Heart right ventricle (tissue), 16 donors: ENCODE measurements around the gene ERI3. TPM values are rescaled to one million over a fixed set of nuclear protein-coding genes. Genes with fewer than 3 reads are reported as not detected.

ENCODE experiments used
- ATAC-seq, 8 donors: fragments of 200-7000 bp; cut with Tn5 transposase; one replicate each; pipeline ENCODE4 v1.9.1; 2020; ENCODE audit warnings: mild to moderate bottlenecking in 8 of 8, moderate library complexity in 8 of 8, moderate number of reproducible peaks in 1 of 8
- DNase-seq, 2 donors: peaks; one replicate each; pipeline ENCODE4 v3.0.0-alpha.2; 2020
- H3K27ac ChIP-seq, 10 donors: fragments of 200-600 bp; sonication (generic) in 2 of 10; one replicate each; pipeline versions ENCODE4 v1.5.0 to v1.8.0; 2020 to 2022; ENCODE audit warnings: mild to moderate bottlenecking in 3 of 10
- H3K27me3 ChIP-seq, 7 donors: fragments of 200-600 bp; one replicate each; pipeline ENCODE4 v1.8.0; 2021 to 2022; ENCODE audit warnings: mild to moderate bottlenecking in 2 of 7
- H3K36me3 ChIP-seq, 9 donors: fragments of 200-600 bp; sonication (generic) in 1 of 9; one replicate each; pipeline versions ENCODE4 v1.5.0 to v1.8.0; 2020 to 2022; ENCODE audit warnings: mild to moderate bottlenecking in 2 of 9
- H3K4me1 ChIP-seq, 9 donors: fragments of 200-600 bp; sonication (generic) in 1 of 9; one replicate each; pipeline versions ENCODE4 v1.5.0 to v1.8.0; 2020 to 2022; ENCODE audit warnings: mild to moderate bottlenecking in 4 of 9
- H3K4me3 ChIP-seq, 10 donors: fragments of 200-600 bp; sonication (generic) in 2 of 10; one replicate each; pipeline versions ENCODE4 v1.5.0 to v1.8.0; 2020 to 2022; ENCODE audit warnings: mild to moderate bottlenecking in 7 of 10, moderate library complexity in 2 of 10
- H3K9me3 ChIP-seq, 11 donors: fragments of 200-600 bp in 10 of 11; sonication (generic) in 2 of 11; one replicate each; pipeline versions ENCODE4 v1.5.0 to v1.8.0; 2013 to 2022; ENCODE audit warnings: mild to moderate bottlenecking in 2 of 11, control low read depth in 1 of 11, moderate library complexity in 1 of 11
- WGBS, 2 donors: extraction: QIAGEN DNeasy Blood & Tissue Kit; methylation state at CpG; one replicate each; pipeline ENCODE4 v1.1.7; 2013; ENCODE audit warnings: inconsistent platforms in 1 of 2; 5-methylcytosine and 5-hydroxymethylcytosine counted together
- intact Hi-C, 10 donors: fragments of 100-400 bp; cut with DNase I; formaldehyde crosslinking; loops; one replicate each; pipeline versions ENCODE4 v1.11.1 to v1.14.2; 2022
- polyA plus RNA-seq, 2 donors: library from polyadenylated mRNA; stranded (reverse); fragments of 200-250 nt; gene quantifications; one replicate each; pipeline ENCODE4 v1.2.3, GENCODE V29; 2013
- total RNA-seq, 10 donors: library from RNA; stranded (reverse); fragmentation: NEBNext Ultra II Directional in 3 of 10; extraction: Animal tissue kit (Norgen Biotek cat#: 25700) in 3 of 10; gene quantifications; one replicate each; pipeline versions ENCODE4 v1.2.1 to v1.2.4, GENCODE V29; 2021 to 2023
- TF ChIP-seq, protein P1 (sequence below), 9 donors: fragments of 200-600 bp; sonication (generic) in 2 of 9; IDR thresholded peaks; one replicate each; pipeline versions ENCODE4 v1.5.0 to v1.8.0; 2021 to 2022; ENCODE audit warnings: antibody characterized with exemption in 9 of 9, mild to moderate bottlenecking in 5 of 9, moderate library complexity in 1 of 9
- donor health status: Arrhythmogenic right ventricular cardiomyopathy.
- donor health status: ischemic (EF 13 %, LVEDD 7.1; RV severe dilation, severe dysfunction).
- donor health status: healthy with polysubstance abuse.
- donor health status: DM: no; HTN: yes; CAD: no.
- donor health status: DM: no; HTN: no; CAD: no.
- donor health status: ischemic (EF 25% LVEDD 6.9; RV normal size, moderate dysfunction).
- donor health status: ischemic (EF 25% LVEDD 5.7; RV mildly dilated, moderate dysfunction).
- donor health status: healthy.
- donor health status: DM: yes; HTN: yes; CAD: no.
- donor health status: Ischemic cardiomyopathy.
- donor health status: ischemic (EF 35%, LVEDD 5.7; RV mildly dilated, moderate dysfunction).
- donor health status: nonischemic (EF 11% LVEDD 7.7; RV severe dilation, severe dysfunction).
- donor health status: DM: yes; HTN: yes; CAD: no.
- donor health status: PGD.
- donor health status: ischemic (EF 29% LVEDD 5.4; RV normal size, mild dysfunction).
- donor health status: nonischemic (EF 23%, LVEDD 6.1; RV moderate dilation, normal function).

ERI3 gene
- total and polyA plus RNA-seq, 12 donors: 28.1 to 68.4 (median 47.9) TPM

GRCh38 chr1:44312399-44313196 lies 42.5 kb downstream of the ERI3 start:
- DNase-seq (no peak), ATAC-seq (no peak)
- Histone ChIP-seq H3K4me1 (no peaks in the 10 kb centered on the region), H3K36me3 (peaks cover 0 to 98% (median 38%) of the 10 kb centered on the region in 9 donors), H3K27me3 (no peaks in the 10 kb centered on the region), H3K27ac (no peak overlapping the region), H3K9me3 (no peaks in the 10 kb centered on the region), H3K4me3 (no peak overlapping the region)
- TF ChIP-seq, protein P1, sequence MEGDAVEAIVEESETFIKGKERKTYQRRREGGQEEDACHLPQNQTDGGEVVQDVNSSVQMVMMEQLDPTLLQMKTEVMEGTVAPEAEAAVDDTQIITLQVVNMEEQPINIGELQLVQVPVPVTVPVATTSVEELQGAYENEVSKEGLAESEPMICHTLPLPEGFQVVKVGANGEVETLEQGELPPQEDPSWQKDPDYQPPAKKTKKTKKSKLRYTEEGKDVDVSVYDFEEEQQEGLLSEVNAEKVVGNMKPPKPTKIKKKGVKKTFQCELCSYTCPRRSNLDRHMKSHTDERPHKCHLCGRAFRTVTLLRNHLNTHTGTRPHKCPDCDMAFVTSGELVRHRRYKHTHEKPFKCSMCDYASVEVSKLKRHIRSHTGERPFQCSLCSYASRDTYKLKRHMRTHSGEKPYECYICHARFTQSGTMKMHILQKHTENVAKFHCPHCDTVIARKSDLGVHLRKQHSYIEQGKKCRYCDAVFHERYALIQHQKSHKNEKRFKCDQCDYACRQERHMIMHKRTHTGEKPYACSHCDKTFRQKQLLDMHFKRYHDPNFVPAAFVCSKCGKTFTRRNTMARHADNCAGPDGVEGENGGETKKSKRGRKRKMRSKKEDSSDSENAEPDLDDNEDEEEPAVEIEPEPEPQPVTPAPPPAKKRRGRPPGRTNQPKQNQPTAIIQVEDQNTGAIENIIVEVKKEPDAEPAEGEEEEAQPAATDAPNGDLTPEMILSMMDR (IDR thresholded peaks at IDR 0.05): no peak
- 90 to 93% methylated on average over 10 of the region's 10 CpGs for WGBS, 2 donors
- intact Hi-C loops: loop anchor here in 2 of 10 donors (5.0 to 10.0 kb wide), 2 partner anchors 75 to 98 kb away; partner anchors contain the start of gene DMAP1 (in 1 of the 2)

DNA sequence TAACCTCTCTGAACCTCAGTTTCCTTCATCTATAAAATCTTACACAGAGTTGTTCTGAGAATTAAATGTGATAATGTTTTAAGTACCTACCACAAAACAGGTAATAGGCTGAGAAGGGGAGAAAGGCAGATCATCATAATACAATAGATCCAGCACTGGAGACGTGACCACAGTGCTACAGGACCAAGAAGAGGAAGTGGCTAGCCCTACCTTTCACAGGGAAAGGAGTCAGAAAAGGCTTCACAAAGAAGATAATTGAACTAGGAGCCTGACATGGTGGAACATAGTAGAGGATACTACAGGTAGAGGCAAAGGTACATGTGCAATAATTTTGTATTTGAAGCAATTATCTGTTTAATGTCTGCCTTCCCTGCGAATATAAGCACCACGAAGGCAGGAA lies 45.1 kb downstream of the ERI3 start:
- 95 to 98% methylated on average over 3 of the region's 3 CpGs for WGBS, 2 donors
- ATAC-seq (no peak), DNase-seq (no peak)
- H3K4me1 ChIP-seq: no peaks in the 10 kb centered on the region
- H3K27ac ChIP-seq: no peak overlapping the region
- intact Hi-C loops: loop anchor here in 2 of 10 donors (5.0 to 10.0 kb wide), 2 partner anchors 73 to 95 kb away; partner anchors contain the start of gene DMAP1 (in 1 of the 2)
- H3K4me3 ChIP-seq: no peak overlapping the region
- H3K27me3 ChIP-seq: no peaks in the 10 kb centered on the region
- H3K9me3 ChIP-seq: no peaks in the 10 kb centered on the region
- TF ChIP-seq, protein P1 (IDR thresholded peaks at IDR 0.05): no peak
- H3K36me3 ChIP-seq: peaks cover 0 to 98% (median 47%) of the 10 kb centered on the region in 9 donors

DNA sequence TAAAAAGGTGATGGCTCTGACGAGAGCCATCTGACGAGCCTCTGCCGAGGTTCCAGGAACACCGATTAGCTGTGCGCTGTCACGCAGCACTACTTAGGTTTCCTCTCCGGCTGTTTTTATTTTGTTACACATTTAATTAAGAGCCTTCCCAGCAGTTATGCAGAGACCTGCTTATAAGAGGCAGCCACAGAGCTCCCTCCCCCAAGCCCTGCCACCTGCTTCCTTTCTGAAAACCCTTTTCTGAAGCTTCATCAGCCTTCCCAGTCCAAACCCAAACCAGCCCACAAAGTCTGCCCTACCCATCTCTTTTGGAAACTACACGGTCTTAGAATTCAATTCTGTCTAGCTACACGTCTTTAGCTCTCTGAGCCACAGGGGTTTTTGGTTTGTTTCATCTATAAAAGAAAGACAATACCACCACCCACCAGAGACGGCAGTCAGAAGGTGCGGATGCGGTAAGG lies 49.1 kb downstream of the ERI3 start:
- DNase-seq (no peak), ATAC-seq (no peak)
- no peaks in the 10 kb centered on the region for H3K4me1 ChIP-seq
- H3K9me3 ChIP-seq: no peaks in the 10 kb centered on the region
- peaks cover 0 to 98% (median 29%) of the 10 kb centered on the region in 9 donors for H3K36me3 ChIP-seq
- TF ChIP-seq, protein P1 (IDR thresholded peaks at IDR 0.05): no peak
- intact Hi-C loops: no loop called here
- WGBS, 2 donors: 82 to 84% methylated on average over 12 of the region's 12 CpGs
- no peak overlapping the region for H3K4me3 ChIP-seq
- no peak overlapping the region for H3K27ac ChIP-seq
- no peaks in the 10 kb centered on the region for H3K27me3 ChIP-seq

DNA sequence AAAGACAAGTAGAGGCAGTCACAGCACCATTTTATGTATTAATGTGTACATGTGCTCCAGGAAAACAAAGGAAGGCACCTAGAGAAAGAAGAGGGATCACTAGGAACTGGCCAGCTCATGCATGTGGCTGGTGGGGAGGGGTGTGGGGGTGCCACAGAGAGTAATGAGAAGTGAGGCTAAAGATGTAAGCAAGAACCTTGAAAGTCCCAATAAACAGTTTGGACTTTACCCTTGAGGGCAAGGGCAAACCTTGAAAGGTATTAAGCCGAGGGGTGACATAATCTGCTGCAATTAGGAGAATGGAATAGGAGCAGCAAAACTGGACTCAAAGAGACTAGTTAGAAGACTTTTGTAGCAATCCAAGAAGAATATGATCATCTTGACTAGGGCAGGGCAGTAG lies 51.5 kb downstream of the ERI3 start:
- Histone ChIP-seq H3K4me1 (no peaks in the 10 kb centered on the region), H3K36me3 (peaks cover 0 to 99% (median 28%) of the 10 kb centered on the region in 9 donors), H3K4me3 (no peak overlapping the region), H3K27me3 (no peaks in the 10 kb centered on the region), H3K9me3 (no peaks in the 10 kb centered on the region), H3K27ac (no peak overlapping the region)
- intact Hi-C loops: no loop called here
- ATAC-seq (no peak), DNase-seq (no peak)
- TF ChIP-seq, protein P1 (IDR thresholded peaks at IDR 0.05): no peak
- 93 to 94% methylated on average over 1 of the region's 1 CpG for WGBS, 2 donors
